ENCODE data around the gene AP2A1.

Gene AP2A1

DNA sequence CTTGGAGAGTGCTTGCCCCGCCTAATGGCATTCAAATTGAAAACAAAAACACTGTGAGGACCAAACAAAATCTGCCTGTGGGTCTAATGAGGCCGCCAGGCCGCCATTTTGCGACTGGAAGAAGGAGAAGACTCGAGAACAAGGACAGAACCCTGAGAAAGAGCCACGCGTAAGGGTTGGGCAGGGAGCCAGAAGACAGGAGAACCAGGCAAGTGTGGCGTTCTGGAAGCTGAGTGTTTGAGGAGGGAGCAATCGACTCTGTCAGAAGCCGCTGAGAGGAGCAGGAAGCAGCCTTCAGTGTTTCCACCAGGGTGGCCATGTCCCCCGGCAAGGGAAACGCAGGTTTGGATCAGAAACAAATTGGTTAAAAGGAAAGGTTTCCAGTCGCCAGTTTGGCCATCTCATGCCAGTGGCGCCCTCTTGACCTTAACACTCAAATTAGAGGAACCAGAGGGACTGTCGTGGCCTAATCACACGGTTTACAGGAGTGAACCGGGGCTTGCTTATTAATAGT lies 74.0 kb downstream of the AP2A1 start:
- DNase-seq: no peak

DNA sequence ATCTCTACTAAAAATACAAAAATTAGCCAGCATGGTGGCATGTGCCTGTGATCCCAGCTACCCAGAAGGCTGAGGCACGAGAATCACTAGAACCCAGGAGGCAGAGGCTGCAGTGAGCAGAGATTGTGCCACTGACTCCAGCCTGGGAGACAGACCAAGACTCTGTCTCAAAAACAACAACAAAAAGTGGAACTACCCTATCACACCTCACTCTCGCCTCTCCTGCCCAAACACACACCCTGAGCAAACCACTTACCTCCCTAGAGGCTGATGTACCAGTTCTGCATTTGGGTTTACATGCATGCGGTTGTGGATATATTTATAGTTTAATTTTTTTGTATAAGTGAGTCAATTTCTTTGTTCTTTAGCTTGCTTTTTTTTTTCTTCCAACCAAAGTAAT lies 76.5 kb downstream of the AP2A1 start:
- DNase-seq: no peak

DNA sequence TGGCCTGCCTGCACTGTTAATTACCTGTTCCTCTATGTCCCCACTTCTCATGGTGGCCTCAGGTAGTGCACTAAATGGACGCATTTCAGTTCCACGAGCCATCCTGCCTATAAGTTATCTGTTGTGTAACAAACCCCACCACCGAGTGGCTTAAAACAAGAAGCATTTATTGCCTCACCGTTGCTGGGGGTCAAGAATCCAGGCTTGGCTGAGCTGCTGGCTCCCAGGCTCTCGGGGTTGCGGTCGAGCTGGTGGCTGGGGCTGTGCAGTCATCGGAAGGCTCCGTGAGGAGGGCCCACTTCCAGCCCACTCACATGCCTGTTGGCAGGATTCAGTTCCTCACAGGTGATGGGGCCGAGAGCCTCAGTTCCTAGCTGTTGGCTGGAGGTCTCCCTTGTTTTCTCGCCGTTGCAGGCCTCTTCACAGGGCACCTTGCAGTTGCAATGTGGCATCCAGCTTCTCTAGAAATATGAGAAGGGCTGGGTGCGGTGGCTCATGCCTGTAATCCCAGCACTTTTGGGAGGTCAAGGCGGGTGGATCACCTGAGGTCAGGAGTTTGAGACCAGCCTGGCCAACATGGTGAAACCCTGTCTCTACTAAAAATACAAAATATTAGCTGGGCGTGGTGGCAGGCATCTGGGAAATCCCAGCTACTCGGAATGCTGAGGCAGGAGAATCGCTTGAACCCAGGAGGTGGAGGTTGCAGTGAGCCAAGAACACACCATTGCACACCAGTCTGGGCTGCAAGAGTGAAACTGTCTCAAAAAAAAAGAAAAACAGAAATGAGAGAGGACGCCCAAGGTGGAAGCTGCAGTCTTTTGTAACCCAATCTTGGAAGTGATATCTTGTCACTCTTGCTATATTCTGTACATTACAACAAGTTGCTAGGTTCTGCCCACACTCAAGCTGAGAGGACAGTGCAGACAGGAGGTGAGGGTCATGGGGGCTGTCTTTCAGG lies 77.6 kb downstream of the AP2A1 start:
- DNase-seq: no peak

DNA sequence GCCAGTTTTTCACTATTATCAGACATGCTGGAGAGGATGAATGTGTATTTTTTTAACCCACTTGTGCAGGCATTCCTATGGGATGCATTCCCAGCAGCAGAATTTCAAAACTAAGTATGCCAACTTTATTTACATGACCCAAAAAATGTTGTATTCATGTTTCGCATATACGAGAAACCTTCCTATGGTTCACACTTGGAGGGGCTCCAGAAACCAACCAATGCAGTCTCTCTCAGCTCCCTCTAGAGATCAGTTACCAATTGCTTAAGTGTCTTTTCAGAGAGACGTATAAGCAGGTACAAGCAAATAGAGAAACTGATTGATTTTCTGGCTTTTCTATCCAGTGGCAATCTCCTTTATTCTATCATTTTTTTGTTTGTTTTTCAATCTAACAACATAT lies 78.6 kb downstream of the AP2A1 start:
- no peak for DNase-seq

DNA sequence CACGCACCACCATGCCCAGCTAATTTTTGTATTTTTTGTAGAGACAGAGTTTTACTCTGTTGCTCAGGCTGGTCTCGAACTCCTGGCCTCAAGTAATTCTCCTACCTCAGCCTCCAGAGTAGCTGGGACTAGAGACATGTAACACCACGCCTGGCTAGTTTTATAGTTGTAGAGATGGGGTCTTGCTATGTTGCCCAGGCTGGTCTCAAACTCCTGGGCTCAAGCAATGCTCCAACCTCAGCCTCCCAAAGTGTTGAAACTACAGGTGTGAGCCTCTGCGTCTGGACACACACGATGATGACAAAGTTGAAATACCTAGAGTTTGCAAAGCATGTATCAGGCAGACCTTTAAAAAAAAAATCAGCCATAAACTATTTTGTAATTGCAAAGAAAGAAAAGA lies 79.6 kb downstream of the AP2A1 start:
- DNase-seq: no peak

DNA sequence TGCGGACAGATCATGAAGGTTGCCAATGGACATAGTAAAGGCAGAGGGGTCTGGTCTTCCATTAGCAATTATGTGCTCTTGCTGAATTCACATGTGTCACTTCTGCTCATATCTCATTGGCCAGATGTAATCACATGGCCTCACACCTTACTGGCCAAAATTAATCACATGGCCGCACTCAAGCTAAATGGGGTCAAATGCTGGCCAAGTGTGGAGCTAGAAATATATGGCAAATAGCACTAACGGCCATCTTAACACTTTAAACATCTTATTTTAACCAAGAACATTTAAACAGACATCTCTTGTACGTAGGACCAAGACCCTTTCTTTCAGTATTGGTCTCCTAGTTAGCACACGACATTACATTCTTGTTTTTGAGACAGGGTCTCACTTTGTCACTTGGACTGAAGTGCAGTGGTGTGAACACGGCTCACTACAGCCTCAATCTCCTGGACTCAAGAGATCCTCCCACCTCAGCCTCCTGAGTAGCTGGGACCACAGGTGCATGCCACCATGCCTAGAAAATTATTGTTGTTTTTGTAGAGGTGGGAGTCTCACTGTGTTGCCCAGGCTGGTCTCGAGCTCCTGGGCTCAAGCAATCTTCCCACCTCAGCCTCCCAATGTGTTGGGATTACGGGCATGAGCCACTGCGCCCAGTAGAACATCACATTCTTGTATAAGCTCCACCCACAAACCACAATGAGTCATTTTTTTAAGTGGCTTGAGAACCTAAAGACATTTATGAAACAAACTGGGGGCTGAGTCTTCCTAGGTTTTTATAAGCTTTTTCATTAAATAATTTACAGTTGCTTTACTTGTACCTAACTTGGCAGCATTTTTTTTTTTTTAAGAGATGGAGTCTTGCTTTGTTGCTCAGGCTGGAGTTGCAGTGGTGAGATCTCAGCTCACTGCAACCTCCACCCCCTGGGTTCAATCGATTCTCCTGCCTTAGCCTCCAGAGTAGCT lies 81.2 kb downstream of the AP2A1 start:
- peak; percentile 85 for DNase-seq

DNA sequence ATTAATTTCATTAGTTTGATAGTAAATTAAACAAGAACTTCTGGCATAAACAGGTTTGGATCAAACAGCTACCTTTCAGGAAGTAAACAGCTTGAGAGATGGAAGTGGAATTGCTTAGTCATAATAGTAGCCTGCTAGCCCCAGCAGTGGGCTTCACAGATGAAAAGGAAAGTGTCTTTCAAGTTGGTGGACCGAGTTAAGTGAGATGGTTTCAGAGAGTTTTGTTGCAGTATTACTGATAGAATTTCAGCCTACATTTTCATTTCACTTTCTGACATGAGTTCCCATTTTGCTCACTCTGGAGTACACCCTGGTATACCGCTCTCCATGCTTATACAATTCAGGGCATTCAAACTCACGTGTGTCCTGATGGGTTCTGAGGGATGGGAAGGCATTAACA lies 82.1 kb downstream of the AP2A1 start:
- DNase-seq: no peak

DNA sequence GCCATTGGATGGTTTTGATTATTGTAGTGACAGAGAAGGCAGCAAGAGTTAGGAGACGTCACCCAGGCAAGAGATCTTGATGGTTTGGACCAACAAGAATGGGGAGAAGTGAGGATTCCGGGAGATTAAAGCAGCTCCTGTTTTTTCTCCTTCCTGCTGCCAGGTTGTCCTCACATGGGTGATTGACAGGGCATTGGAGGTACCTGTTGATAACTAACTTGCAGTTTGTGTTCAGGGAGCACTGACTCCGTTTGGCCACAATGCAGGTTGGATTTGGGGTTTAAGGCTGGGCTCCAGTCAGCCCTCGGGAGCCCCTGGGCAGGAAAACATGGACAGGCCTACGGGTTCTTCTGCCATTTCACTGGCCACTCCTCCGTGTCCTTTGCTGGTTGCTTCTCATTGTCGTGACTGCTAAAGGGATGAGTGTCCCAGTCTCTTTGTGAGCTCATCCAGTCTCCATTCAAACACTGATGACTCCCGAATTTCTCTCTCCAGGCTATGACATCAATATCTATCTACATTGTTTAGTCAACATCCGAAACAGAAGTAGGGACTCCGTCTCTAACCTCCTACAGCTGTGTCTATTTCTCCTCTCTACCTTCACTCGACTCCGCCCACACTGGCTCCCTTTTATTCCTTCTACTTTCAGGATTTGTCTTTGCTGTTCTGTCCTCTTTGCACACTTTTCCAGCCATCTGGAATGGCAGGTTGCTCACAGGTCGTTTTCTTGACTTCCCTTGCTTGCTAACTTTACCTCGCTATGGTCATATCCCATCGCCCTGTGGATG lies 82.8 kb downstream of the AP2A1 start:
- no peak for DNase-seq

DNA sequence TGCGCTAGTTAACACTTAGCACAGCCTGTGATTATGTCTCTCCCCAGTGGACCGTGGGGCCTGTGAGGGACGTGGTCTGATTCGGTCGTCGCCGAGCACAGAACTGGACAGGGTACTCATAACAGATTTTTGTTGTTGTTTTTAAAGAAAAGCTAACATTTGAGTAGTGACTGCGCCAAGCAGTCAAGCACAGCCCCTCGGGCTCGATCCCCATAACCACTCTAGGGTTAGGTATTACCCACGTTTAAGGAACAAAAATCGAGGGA lies 83.4 kb downstream of the AP2A1 start:
- DNase-seq: no peak

DNA sequence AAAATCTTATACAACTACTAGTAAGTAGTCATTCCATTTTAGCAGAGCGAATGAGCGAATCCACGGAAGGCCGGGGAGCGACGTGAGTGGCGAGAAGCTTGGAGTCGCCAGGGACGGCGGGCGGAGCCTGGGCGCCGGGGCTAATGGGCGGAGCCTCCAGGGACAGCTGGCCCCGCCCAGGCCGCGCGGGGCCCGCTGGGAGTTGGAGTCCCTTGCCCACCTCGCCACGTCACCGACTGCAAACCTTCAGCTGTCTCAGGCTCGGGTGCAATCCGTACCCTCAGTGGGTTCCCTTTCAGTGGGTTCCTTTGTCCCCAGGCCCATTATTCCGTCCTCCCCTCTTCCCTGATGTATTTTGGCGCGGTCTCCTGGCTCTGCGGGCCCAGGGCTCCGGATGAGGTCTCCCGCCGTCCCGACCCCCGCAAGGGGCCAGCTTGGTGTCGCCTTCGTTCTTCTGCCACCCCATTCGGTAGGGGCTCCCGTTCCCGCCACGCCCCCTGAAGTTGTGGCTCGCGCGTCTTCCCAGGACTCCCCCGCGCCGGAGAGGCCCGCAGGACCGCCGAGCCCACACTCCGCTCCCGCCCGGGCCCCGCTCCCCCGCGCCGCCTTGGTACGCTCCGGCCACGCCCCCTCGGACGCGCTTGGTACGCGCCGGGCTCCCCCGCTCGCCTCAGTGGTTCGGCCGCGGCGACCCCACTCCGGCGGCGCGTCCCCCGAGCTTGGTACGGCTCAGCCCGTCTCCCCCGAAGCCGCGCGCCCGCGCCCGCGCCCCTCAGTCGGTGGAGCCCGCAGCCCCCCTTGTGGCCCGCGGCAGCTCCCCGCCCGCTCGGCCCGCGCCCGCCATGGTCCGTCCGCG lies 83.9 kb downstream of the AP2A1 start, which contains the start of gene PTOV1:
Gene PTOV1, plus strand, starts transcription at position 673 of the 856 bp plus-strand sequence.
- peak; percentile 93 for DNase-seq

DNA sequence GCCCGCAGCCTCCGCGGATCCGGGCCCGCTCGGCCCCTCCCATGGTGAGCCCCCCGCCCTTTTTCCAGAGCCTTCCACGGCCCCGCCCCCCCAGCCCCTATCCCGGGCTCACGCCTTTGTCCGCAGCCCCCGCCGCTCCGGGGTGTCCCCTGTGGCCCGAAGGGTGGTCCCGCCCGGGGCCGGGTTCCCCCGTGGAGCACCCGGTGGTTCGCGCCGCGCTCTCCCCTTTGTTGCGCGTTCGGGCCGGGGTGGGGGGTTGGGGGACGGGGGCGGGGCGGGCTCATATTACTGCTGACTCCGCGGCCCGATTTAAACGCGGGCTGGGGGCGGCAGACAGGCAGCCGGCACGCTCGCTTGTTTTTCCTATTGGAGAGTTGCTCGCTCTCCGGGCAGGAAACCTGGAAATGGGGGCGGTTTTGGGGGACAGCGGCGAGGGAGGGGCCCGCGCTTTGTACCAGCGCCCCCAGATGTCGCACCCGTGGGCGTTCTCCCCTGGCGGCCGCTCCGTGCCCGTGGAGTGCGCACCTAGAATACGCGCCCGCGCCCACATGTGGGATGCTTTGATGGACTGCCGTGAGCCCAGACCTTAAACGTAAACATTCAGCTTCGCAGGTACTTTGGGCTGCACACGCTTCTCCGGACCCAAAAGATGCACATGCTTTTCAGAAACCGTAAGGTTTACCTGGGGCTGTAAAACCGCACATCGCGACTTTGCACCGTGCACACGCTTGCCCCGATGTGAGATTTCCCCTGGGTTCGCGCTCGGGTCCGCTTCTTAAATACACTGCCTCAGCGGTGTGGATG lies 84.9 kb downstream of the AP2A1 start:
- DNase-seq: peak; percentile 45

DNA sequence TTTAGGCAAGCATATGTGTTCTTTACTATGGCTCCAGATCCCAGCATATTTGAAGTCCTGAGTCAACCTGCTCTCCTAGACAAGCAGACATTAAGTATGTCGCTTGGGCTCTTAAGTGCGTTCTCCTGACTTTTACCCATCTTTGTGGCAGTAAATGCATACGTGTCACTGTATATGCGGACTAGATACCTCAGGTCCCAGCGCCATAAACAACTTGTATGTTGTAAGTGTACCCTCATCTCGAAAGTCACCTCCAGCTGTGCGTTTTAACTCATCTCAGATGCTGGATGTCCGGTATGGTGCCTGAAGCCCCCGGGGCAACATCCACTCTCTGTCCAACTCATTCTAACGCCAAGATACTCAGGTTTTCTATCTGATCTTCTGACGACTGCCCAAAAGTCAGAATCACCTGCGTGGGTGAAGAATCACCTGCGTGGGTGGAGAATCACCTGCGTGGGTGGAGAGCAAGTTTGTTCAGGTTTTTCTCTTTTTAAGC lies 85.9 kb downstream of the AP2A1 start:
- no peak for DNase-seq

DNA sequence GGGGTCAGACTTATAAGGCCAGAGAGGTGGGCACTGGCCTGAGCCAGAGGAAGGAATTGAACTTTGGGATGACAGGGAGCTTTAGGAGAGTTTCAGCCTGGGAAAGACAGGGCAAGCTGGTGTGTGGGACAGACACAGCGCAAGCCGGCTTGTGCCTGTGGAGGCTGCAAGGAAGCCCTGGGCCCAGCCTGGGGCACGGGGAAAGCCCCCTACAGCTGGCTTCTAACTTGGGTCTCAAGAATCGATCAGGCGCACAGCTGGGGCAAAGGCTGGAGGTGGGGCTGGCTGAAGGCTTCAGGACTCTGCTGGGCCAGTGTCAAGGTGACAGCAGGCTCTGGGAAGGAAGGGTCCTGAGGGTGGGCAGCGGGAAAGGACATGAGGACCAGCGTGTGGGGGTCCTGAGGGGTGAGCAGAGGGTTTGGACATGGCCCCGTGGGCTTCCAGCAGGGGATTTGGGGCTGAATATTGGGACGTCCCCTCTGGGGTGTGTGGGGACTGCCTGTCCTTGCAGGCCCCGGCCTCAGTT lies 87.1 kb downstream of the AP2A1 start:
- DNase-seq: no peak

DNA sequence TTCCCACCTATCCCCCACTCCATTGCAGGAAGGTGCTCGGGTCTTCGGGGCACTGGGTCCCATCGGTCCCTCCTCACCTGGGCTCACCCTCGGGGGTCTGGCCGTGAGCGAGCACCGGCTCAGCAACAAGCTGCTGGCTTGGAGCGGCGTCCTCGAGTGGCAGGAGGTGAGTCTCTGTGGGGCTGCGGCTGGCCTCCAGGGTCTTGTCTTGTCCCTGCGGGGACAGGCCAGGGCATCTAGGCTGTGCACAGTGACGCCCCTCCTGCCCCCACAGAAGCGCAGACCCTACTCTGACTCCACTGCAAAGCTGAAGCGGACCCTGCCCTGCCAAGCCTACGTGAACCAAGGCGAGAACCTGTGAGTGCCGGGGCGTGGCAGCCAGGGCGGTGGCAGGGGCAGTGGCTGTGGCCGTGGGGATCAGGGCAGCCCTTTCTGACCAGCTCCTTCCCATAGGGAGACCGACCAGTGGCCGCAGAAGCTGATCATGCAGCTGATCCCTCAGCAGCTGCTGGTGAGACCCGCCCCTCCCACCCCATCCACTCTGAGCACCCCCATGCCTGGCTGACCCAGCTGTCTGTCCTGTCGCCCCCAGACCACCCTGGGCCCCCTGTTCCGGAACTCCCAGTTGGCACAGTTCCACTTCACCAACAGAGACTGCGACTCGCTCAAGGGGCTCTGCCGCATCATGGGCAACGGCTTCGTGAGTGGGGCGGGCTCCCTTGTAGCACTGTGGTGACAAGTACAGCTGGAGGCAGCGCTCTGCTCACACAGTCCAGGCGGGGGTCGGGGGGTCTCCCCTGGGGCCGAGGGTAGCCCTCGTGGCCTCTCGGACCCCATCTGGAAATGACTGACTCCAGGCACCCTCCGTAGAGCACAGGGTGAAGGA lies 87.8 kb downstream of the AP2A1 start:
- no peak for DNase-seq

DNA sequence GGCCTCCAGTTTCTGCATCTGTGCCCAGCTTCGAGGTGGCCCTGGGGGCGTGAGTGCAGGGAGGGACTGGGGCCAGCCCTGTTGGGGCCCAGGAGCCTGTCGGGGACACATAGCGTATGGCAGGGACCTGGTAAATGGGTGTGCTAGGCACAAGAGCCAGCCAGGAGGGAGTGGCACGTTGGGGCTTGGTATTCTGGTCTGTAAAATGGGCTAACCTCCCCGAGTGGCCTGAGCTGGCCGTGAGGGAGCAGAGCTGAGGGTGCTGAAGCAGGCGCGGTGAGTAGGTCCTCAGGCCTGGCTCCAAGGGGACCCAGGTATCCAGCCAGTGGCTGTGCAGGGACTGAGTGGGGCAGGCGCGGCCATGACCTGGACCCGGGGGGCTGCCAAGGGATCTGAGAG lies 88.5 kb downstream of the AP2A1 start:
- no peak for DNase-seq

DNA sequence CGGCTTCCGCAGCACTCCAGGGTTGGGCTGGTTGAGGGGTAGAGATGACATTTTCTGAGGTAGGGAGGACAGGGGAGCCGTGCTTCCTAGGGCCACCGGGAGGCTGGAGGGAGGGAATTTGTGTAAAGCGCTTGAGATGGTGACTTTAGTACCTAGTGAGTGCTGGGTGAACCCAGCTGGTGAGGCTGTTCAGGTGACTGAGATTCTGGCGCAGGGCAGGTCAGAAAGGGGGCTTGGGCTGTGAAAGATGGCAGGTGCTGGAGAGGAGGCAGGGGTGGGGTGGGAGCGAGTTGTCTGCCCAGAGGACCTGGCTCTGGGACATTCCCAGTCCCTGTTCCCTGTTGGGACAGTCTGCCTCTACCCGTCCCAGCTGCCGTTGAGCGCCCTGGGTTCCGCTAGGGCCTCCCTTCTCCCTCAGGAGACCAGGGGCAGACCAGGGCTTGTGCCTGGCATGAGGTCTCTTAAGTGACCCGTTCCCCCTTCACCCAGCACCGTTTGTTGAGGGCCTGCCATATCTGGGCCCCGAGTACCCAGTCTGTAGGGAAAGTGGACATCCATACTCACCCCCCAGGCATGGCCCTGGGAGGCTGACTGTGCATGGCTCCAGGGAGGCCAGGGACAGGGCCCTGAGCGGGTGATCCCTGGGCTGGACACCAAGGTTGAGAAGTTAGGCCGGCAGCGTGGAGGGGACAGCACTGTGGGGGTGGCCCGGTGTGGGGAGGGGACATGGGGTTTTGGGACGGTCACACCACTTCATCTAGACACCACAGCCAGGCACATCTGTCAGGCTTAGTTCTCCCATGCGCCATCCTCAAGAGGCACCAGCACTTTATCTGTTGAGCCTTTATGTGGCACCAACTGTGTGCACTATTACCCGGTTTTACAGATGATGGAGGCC lies 89.1 kb downstream of the AP2A1 start:
- DNase-seq: no peak

DNA sequence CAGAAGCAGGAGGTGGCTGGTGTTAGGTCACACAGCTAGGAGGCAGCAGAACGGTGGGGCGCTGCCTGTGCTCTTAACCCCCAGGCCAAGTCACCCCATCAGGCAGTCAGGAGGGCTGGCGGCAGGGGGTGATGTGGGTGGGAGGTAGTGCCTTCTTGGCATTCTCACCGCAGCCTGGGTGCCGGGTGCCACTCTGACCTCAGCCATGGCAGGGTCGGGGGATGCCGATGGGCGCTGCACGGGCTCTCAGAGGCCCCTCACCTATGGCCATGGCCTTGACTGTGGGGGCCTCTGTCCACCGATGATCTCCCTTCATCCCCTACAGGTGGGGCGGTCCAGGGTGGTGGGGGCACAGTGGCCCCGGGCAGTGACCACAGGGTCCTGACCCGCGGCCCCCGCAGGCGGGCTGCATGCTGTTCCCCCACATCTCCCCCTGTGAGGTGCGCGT lies 89.8 kb downstream of the AP2A1 start:
- DNase-seq: no peak

Data from fibroblast of skin of right quadriceps (primary cell).